LHCN-M2 (cell line): ENCODE measurements around the gene LANCL3. TPM values are rescaled to one million over a fixed set of nuclear protein-coding genes. Genes with fewer than 3 reads are reported as not detected.
"Not testable (repeated sequence)": the region's sequence is repeated elsewhere in the genome, so short reads cannot be mapped to it uniquely, and the experiment has no call there.

Experiments used
- DNase-seq: peaks from one replicate; pipeline ENCODE4 v3.0.0-alpha.2; 2012; ENCODE audit warnings: low read depth
- total RNA-seq: library from RNA; depleted of rRNA; stranded (reverse); fragments of >200 nt; gene quantifications from 2 replicates; pipeline ENCODE4 v1.2.3, GENCODE V29; 2014

Gene LANCL3
- total RNA-seq, 1 experiment from 2014 or later: 1.5 TPM

GRCh38 chrX:37613933-37614332 lies 42.5 kb downstream of the LANCL3 start:
- no peak for DNase-seq

GRCh38 chrX:37627602-37628001 lies 56.1 kb downstream of the LANCL3 start:
- no peak for DNase-seq

- no peak for DNase-seq
Measured at GRCh38 chrX:37638047-37638446, 66.6 kb downstream of the LANCL3 start.

DNA sequence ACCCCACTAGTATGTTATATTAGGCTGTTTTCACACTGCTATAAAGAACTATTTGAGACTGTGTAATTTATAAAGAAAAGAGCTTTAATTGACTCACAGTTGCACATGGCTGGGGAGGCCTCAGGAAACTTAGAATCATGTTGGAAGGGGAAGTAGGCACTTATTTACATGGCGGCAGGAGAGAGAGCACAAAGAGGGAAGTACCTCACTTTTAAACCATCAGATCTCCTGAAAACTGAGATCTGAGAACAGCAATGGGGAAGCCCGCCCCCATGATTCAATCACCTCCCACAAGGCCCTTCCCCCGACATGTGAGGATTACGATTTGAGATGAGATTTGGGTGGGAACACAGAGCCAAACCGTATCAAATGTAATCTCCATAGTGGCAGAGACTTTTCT lies 68.7 kb downstream of the LANCL3 start:
- DNase-seq: no peak

DNA sequence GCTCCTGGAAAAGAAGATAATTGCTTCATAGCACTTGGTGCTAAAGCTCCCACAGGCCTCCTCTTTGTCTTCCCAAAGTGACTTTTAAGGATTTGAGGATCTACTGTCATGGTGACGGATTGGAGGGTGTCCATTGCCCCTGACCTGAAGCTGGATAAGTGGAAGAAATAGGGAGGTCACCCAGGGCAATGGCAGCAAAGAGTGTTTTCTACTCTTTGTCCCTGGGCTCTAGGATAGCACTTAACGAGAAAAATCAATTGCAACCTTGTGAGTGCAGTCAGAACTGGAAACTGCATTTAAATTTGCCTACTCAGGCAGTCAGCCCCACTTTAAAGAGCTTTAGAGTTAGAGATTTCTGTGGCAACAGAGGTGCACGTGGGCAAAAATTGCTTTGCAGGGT lies 70.4 kb downstream of the LANCL3 start:
- DNase-seq: no peak

- DNase-seq: no peak
Measured at GRCh38 chrX:37644381-37645305, 73.2 kb downstream of the LANCL3 start.

DNA sequence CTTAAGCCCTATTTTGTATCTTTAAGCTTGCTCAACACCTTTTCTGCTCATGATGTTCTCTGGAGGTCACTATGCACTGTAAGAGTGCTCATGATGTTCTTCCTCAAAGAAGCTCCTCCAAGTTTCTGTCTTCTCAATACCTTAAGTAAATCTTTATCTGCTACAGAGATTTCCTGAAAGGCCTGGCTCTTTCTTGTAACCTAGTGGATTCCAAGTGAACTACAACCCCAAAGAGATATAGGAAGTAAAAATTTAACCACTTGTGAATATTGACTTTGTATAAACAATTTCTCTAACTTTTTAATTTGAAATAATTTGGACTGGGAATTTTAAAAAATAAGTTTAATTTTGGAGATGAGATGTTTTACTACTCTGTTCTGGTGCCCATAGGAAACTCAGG lies 74.8 kb downstream of the LANCL3 start:
- no peak for DNase-seq

- not testable (repeated sequence) for DNase-seq
Measured at GRCh38 chrX:37650879-37651278, 79.4 kb downstream of the LANCL3 start.

DNA sequence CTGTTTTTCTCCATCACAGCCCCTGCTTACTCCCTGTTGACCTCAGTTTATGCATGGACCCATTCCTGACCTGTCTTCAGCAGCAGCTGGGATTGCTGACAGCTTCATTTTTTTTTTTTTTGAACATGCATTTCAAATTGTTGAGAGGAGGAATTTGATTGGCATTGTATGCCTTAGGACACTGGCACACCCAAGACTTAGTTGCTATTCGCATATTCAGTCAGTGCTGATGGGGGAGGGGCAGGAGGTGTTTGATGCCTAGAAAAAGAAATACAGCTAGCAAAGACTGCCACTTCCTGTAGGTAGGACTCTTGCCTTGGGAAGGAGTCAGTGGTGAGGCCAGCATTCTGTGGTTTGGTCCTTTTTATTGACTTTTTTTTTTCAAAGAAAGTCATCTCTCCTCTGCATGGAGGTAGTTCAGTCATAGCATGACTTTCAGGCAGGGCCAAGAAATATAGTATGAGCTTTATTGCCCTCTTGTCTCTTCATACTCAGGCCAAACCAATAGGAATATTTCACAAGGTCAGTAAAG lies 80.5 kb downstream of the LANCL3 start:
- DNase-seq: no peak

GRCh38 chrX:37652589-37653231 lies 81.2 kb downstream of the LANCL3 start:
- no peak for DNase-seq

DNA sequence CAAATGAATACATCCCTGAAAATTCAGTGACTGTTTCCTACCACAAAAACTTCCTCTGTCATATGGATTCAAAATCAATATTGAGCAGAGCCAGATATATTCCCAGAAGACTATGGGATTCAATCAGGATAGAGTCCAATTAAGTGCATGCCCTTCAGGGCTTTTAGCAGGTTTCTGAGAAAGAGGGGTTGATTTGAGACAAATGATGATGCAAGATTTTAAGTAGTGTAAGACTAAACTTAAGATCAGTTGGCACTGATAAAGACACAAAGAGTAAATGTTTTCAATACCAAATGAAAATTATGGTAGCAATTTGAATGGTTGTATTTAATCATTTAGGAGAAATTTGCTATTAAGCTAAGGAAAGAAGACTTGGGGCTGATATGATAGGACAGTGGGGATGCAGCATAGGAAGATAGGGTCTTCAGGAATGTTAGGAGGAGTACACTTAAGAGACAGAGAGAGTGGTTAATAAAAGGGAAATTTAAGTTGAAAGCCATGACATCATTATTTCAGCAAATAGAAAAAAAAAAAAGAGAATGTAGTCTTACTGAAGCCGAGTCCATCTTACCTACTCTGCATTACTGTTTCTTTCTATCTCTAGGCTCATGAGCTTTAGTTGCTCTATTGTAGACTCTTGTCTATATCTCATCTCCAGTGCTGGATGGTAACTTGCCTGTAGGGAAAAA lies 82.1 kb downstream of the LANCL3 start:
- no peak for DNase-seq

- DNase-seq: no peak
Measured at GRCh38 chrX:37658343-37659030, 87.0 kb downstream of the LANCL3 start.

- DNase-seq: no peak
Measured at GRCh38 chrX:37659047-37659446, 87.6 kb downstream of the LANCL3 start.

GRCh38 chrX:37662181-37662580 lies 90.7 kb downstream of the LANCL3 start:
- DNase-seq: no peak

- DNase-seq: peak; percentile 6
Measured at GRCh38 chrX:37666516-37666915, 95.1 kb downstream of the LANCL3 start.

- DNase-seq: no peak
Measured at GRCh38 chrX:37667141-37667540, 95.7 kb downstream of the LANCL3 start.

- DNase-seq: no peak
Measured at GRCh38 chrX:37672563-37672962, 101.1 kb downstream of the LANCL3 start.

GRCh38 chrX:37676811-37677210 lies 105.3 kb downstream of the LANCL3 start:
- DNase-seq: no peak

DNA sequence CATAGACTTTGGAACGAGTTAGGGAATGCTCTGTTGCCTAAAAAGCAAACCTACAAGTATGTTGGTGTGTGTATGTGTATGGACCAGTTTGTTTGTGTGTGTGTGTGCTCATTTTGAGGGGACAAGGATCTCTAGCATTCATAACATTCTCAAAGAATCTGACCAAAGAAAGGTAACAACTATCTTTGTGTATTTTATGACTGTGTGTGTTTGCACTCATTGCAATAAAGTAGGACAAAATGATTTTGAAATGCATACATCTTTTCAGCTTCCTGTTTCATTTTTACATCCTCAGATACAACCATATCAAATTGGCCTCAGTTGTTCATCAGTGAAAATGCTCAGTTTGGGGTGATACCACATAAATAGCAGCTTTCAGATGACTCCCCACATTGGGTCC lies 105.8 kb downstream of the LANCL3 start:
- DNase-seq: no peak

DNA sequence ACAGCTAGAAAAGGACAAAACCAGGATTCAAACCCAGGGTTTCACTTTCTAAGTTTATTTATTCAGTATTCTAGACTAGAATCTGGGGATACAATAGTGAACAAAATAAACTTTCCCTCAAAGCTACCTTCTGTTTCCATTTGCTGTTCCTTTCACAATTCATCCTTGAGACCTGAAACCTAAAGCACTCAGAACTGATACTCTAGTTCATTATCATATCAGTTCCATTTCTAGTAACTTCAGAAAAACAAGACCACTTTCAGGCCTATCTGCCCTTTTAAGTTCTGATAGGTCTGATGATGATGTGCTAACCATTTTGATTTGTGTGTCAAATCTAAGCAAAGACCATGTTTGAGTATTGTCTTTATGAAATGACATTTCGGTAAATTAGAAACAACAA lies 106.3 kb downstream of the LANCL3 start:
- no peak for DNase-seq

- DNase-seq: no peak
Measured at GRCh38 chrX:37678574-37678973, 107.1 kb downstream of the LANCL3 start.

- no peak for DNase-seq
Measured at GRCh38 chrX:37679230-37679629, 107.8 kb downstream of the LANCL3 start.
